Measurements from ENCODE around the gene MAML2. TPM values are rescaled to one million over a fixed set of nuclear protein-coding genes. Genes with fewer than 3 reads are reported as not detected.

MAML2 gene
- total and polyA plus RNA-seq, 9 of the 15 experiments (the other 6 are each of a cell fraction or from before 2014, with no cell fraction given): 0.79 to 6.8 (median 4.8) TPM

- TF ChIP-seq ZNF232 (CRISPR knock-in tag; IDR thresholded peaks at IDR 0.05) (no peak), C11orf30 (IDR thresholded peaks at IDR 0.05; ENCODE audit: low read depth) (no peak)
Observed at GRCh38 chr11:96288915-96289314, 54.1 kb downstream of the MAML2 start (continued).

- CTCF ChIA-PET (ENCODE audit: low intra/inter-chr PET ratio): no interaction called here
- FAIRE-seq (no peak), ATAC-seq (no peak), DNase-seq (ENCODE audit: extremely low read depth in 1 of 4, low spot score in 3 of 4) (no peak)
- Histone ChIP-seq H3K9me3 (replicated peaks; ENCODE audit: control insufficient read depth, insufficient read depth, low read depth, low read length) (no peaks in the 10 kb centered on the region), H3K79me2 (ENCODE audit: control insufficient read depth, insufficient read depth, low read length) (no peaks in the 10 kb centered on the region), H4K20me1 (replicated peaks; ENCODE audit: control insufficient read depth, insufficient read depth, low read length) (no peaks in the 10 kb centered on the region), H3K27ac (ENCODE audit: extremely low read depth, low read depth, low read length) (no peak overlapping the region), H2AFZ (ENCODE audit: low read depth, low read length) (no peak overlapping the region), H3K36me3 (ENCODE audit: control insufficient read depth, insufficient read depth, low read length) (no peaks in the 10 kb centered on the region), H3K9me1 (ENCODE audit: control insufficient read depth, insufficient read depth, low read length) (no peaks in the 10 kb centered on the region), H3K4me1 (replicated peaks in 1 of 2; ENCODE audit: control insufficient read depth in 2 of 2, insufficient read depth in 2 of 2, low read length in 2 of 2) (0 out of 5 replicates have a peak, but pooled peaks cover 0 to 3% of the 10 kb centered on the region in 2 experiments), H3K27me3 (ENCODE audit: control insufficient read depth in 2 of 2, insufficient read depth in 2 of 2, low read length in 2 of 2) (no peaks in the 10 kb centered on the region), H3K4me3 (no peak overlapping the region), H3K9ac (ENCODE audit: insufficient read depth in 1 of 2, low read depth in 2 of 2, low read length in 2 of 2) (no peak overlapping the region), H3K4me2 (ENCODE audit: insufficient read depth, low read length) (no peak overlapping the region)
- POLR2A ChIA-PET: interaction anchor here (0.6 to 1.3 kb wide), 3 partner anchors 12 to 45 kb away, joined by 3 to 4 read pairs (median 3); no protein-coding TSS in a partner anchor
- BruUV-seq (replicated peaks): no TSS peak
- WGBS (ENCODE audit: insufficient coverage, low coverage, missing lambda C conversion rate): 56% methylated on average over 6 of the region's 6 CpGs
- in situ Hi-C loops (cut with MboI): no loop called here
- intact Hi-C loops (cut with micrococcal nuclease): no loop called here
- TF ChIP-seq RFX5 (IDR thresholded peaks at IDR 0.05; ENCODE audit: low read depth, low read length) (no peak), ZNF449 (CRISPR knock-in tag; IDR thresholded peaks at IDR 0.05) (no peak), KLF13 (tag; IDR thresholded peaks at IDR 0.05; ENCODE audit: borderline replicate concordance, low read depth) (no peak), ZNF263 (CRISPR knock-in tag; IDR thresholded peaks at IDR 0.05; ENCODE audit: borderline replicate concordance) (no peak), ZNF561 (CRISPR knock-in tag; conservative IDR thresholded peaks at IDR 0.05) (no peak), HNRNPK (IDR thresholded peaks at IDR 0.05; ENCODE audit: low read depth, low read length, poor library complexity, severe bottlenecking) (no peak), MAFF (IDR thresholded peaks at IDR 0.05; ENCODE audit: low read length) (peak; percentile 63), PCBP2 (IDR thresholded peaks at IDR 0.05; ENCODE audit: low read depth, low read length, poor library complexity, severe bottlenecking) (no peak), KDM1A (IDR thresholded peaks at IDR 0.05) (no peak), ZNF316 (IDR thresholded peaks at IDR 0.05) (peak; percentile 86), MAFG (tag; conservative IDR thresholded peaks at IDR 0.05) (peak; percentile 76), RFX1 (IDR thresholded peaks at IDR 0.05) (no peak), MAFK (IDR thresholded peaks at IDR 0.05; ENCODE audit: low read length) (peak; percentile 63), CBFA2T2 (conservative IDR thresholded peaks at IDR 0.05) (no peak), ZBTB34 (CRISPR knock-in tag; IDR thresholded peaks at IDR 0.05) (no peak), POU5F1 (IDR thresholded peaks at IDR 0.05; ENCODE audit: borderline replicate concordance, low read depth, low read length, partially characterized antibody) (no peak), NR2F6 (CRISPR knock-in tag; IDR thresholded peaks at IDR 0.05) (no peak), ZNF175 (CRISPR knock-in tag; IDR thresholded peaks at IDR 0.05; ENCODE audit: low read depth) (no peak), SP1 (CRISPR knock-in tag; IDR thresholded peaks at IDR 0.05) (no peak)
Observed at GRCh38 chr11:96287822-96288439, 55.1 kb downstream of the MAML2 start.

Data from K562 (cell line).